GM12872 (cell line): ENCODE data around the gene RPS6KC1.

Experiments used
- CTCF ChIP-seq: IDR thresholded peaks from 3 replicates; pipeline ENCODE4 v1.5.1; 2011; ENCODE audit warnings: low read depth, mild to moderate bottlenecking, low read length, moderate library complexity; ENCODE audit not compliant: insufficient read depth

Gene RPS6KC1

GRCh38 chr1:213200630-213201029 is 149.6 kb downstream of the RPS6KC1 start:
- TF ChIP-seq CTCF: no peak

- TF ChIP-seq CTCF: no peak
Observed at GRCh38 chr1:213201380-213202155, 150.5 kb downstream of the RPS6KC1 start.

GRCh38 chr1:213211201-213211600 is 160.2 kb downstream of the RPS6KC1 start:
- no peak for TF ChIP-seq CTCF

GRCh38 chr1:213221209-213221608 is 170.2 kb downstream of the RPS6KC1 start:
- TF ChIP-seq CTCF: no peak

- no peak for TF ChIP-seq CTCF
Observed at GRCh38 chr1:213227458-213227857, 176.4 kb downstream of the RPS6KC1 start.

GRCh38 chr1:213231795-213232231 is 180.8 kb downstream of the RPS6KC1 start:
- no peak for TF ChIP-seq CTCF

- no peak for TF ChIP-seq CTCF
Observed at GRCh38 chr1:213242883-213243282, 191.8 kb downstream of the RPS6KC1 start.
